SIG-M5 treated with dmso at 0.1 percent for 504 hours (cell line): ENCODE measurements around the gene CREB5.
A peak's percentile ranks its signal among the peaks of the same experiment; 100 is the strongest.

Experiments
- DNase-seq: peaks from one replicate; lab custom pipeline; 2025; ENCODE audit not compliant: unreplicated experiment; lab: John Stamatoyannopoulos, UW

Gene CREB5

GRCh38 chr7:28406192-28406591 lies 6.1 kb upstream of the CREB5 start:
- no peak for DNase-seq

- DNase-seq = no peak
Measured at GRCh38 chr7:28407651-28408050, 4.7 kb upstream of the CREB5 start.

GRCh38 chr7:28408105-28408959 lies 4.0 kb upstream of the CREB5 start:
- no peak for DNase-seq

GRCh38 chr7:28408960-28409715 lies 3.2 kb upstream of the CREB5 start:
- peak; percentile 83 for DNase-seq

- DNase-seq = no peak
Measured at GRCh38 chr7:28409716-28410627, 2.3 kb upstream of the CREB5 start.

GRCh38 chr7:28410628-28411531 lies 1.4 kb upstream of the CREB5 start:
- peak; percentile 64 for DNase-seq

GRCh38 chr7:28413011-28413410 lies 693 bp downstream of the CREB5 start:
- no peak for DNase-seq

GRCh38 chr7:28414453-28414852 lies 2.1 kb downstream of the CREB5 start:
- no peak for DNase-seq

GRCh38 chr7:28417321-28417940 lies 5.1 kb downstream of the CREB5 start:
- DNase-seq = no peak

GRCh38 chr7:28418311-28418710 lies 6.0 kb downstream of the CREB5 start:
- DNase-seq = no peak

- DNase-seq = no peak
Measured at GRCh38 chr7:28418966-28419365, 6.6 kb downstream of the CREB5 start.

GRCh38 chr7:28419716-28420115 lies 7.4 kb downstream of the CREB5 start:
- DNase-seq = no peak

GRCh38 chr7:28423112-28423511 lies 10.8 kb downstream of the CREB5 start:
- DNase-seq = no peak

- no peak for DNase-seq
Measured at GRCh38 chr7:28423918-28424514, 11.7 kb downstream of the CREB5 start.

GRCh38 chr7:28425496-28425895 lies 13.2 kb downstream of the CREB5 start:
- DNase-seq = no peak

- DNase-seq = no peak
Measured at GRCh38 chr7:28427236-28427635, 14.9 kb downstream of the CREB5 start.

- DNase-seq = no peak
Measured at GRCh38 chr7:28430616-28431015, 18.3 kb downstream of the CREB5 start.

GRCh38 chr7:28432105-28432504 lies 19.8 kb downstream of the CREB5 start:
- DNase-seq = no peak

GRCh38 chr7:28433039-28433438 lies 20.7 kb downstream of the CREB5 start:
- no peak for DNase-seq
